HCT116 (cell line): ENCODE data around the gene DOK1. TPM values are rescaled to one million over a fixed set of nuclear protein-coding genes. Genes with fewer than 3 reads are reported as not detected.

Experiments used
- ATAC-seq: fragments of 200-7000 bp; cut with Tn5 transposase; 2 replicates; pipeline ENCODE4 v1.9.1; 2020; ENCODE audit warnings: mild to moderate bottlenecking, moderate library complexity
- BruUV-seq: library from RNA; stranded (reverse); fragments of 400-500 nt; replicated peaks from 2 replicates; lab custom pipeline; 2021; lab: Mats Ljungman, UMichigan
- CTCF ChIA-PET: fragments of 300-600 bp; sonication (Branson Sonifier 250); formaldehyde crosslinking; loops from one replicate; lab custom pipeline; 2021; ENCODE audit warnings: antibody characterized with exemption; lab: Charles Lee
- POLR2A ChIA-PET: fragments of 300-600, 350-600 bp; sonication (Branson Sonifier 250); formaldehyde crosslinking; loops from one replicate; lab custom pipeline; 2021; ENCODE audit warnings: antibody characterized with exemption; lab: Charles Lee
- RAD21 ChIA-PET, 2 experiments: fragments of 300-600 bp; sonication (Branson Sonifier 250); formaldehyde crosslinking; loops; one replicate each; lab custom pipeline; 2023; ENCODE audit warnings: low total read pairs in 2 of 2; ENCODE audit not compliant: uncharacterized antibody in 2 of 2, unreplicated experiment in 2 of 2, low non-redundant PET in 1 of 2; lab: Charles Lee
- DNase-seq: peaks from one replicate; pipeline ENCODE4 v3.0.0-alpha.2; 2010; ENCODE audit warnings: low read depth, low spot score
- H2AFZ ChIP-seq: fragments of 200-600 bp; shearing (Covaris generic), sonication (generic); 2 replicates; pipeline ENCODE4 v1.6.1; 2017; ENCODE audit warnings: low read depth, mixed run types, mixed read lengths, antibody characterized with exemption, low read length; ENCODE audit not compliant: poor library complexity, severe bottlenecking
- H3K27ac ChIP-seq: 2 replicates; pipeline ENCODE4 v1.5.1; 2012; ENCODE audit warnings: low read depth, low read length
- H3K27me3 ChIP-seq: fragments of 200-600 bp; sonication (generic); 2 replicates; pipeline ENCODE4 v1.6.1; 2016; ENCODE audit warnings: mixed run types, low read length, mixed read lengths; ENCODE audit not compliant: insufficient read depth
- H3K36me3 ChIP-seq, 2 experiments: fragments of 200-500 bp in 1 of 2; fragments of 200-600 bp in 1 of 2; sonication (Bioruptor generic) in 1 of 2; sonication (generic) in 1 of 2; 2 replicates each; pipeline versions ENCODE4 v1.5.1 to v1.6.1; 2014 to 2016; ENCODE audit warnings: low read length in 2 of 2, inconsistent platforms in 1 of 2, mixed read lengths in 1 of 2, mixed run types in 1 of 2; ENCODE audit not compliant: insufficient read depth in 2 of 2, control insufficient read depth in 1 of 2
- H3K4me1 ChIP-seq, 2 experiments: fragments of 200-600 bp in 1 of 2; sonication (generic) in 1 of 2; 2 replicates each; pipeline versions ENCODE4 v1.5.1 to v1.6.1; 2012 to 2017; ENCODE audit warnings: low read length in 2 of 2, inconsistent platforms in 1 of 2, mild to moderate bottlenecking in 1 of 2, mixed read lengths in 1 of 2, mixed run types in 1 of 2, moderate library complexity in 1 of 2; ENCODE audit not compliant: insufficient read depth in 2 of 2, control insufficient read depth in 1 of 2
- H3K4me2 ChIP-seq: fragments of 200-600 bp; sonication (generic); 2 replicates; pipeline ENCODE4 v1.6.1; 2017; ENCODE audit warnings: mixed run types, low read length, mixed read lengths
- H3K4me3 ChIP-seq, 2 experiments: fragments of 200-600 bp in 1 of 2; sonication (generic) in 1 of 2; replicated peaks in 1 of 2; 2 replicates each; pipeline ENCODE4 v1.5.1; 2011 to 2016; ENCODE audit warnings: low read length in 2 of 2, control low read depth in 1 of 2, low read depth in 1 of 2, mild to moderate bottlenecking in 1 of 2, mixed read lengths in 1 of 2, mixed run types in 1 of 2
- H3K79me2 ChIP-seq: fragments of 200-600 bp; sonication (generic); 2 replicates; pipeline ENCODE4 v1.6.1; 2017; ENCODE audit warnings: mild to moderate bottlenecking, mixed run types, low read length, moderate library complexity, mixed read lengths; ENCODE audit not compliant: insufficient read depth
- H3K9ac ChIP-seq: fragments of 200-600 bp; sonication (generic); 2 replicates; pipeline ENCODE4 v1.6.1; 2016; ENCODE audit warnings: low read length, mixed read lengths
- H3K9me2 ChIP-seq: fragments of 200-600 bp; sonication (generic), shearing (Covaris generic); 2 replicates; pipeline ENCODE4 v1.6.1; 2017; ENCODE audit warnings: mixed run types, mild to moderate bottlenecking, moderate library complexity; ENCODE audit not compliant: insufficient read depth
- H3K9me3 ChIP-seq, 2 experiments: fragments of 200-500 bp in 1 of 2; fragments of 200-600 bp in 1 of 2; sonication (Bioruptor generic) in 1 of 2; sonication (generic) in 1 of 2; 2 replicates each; pipeline ENCODE4 v1.6.1; 2014 to 2017; ENCODE audit warnings: low read length in 2 of 2, mixed read lengths in 2 of 2, inconsistent platforms in 1 of 2, low read depth in 1 of 2, mild to moderate bottlenecking in 1 of 2, mixed run types in 1 of 2, moderate library complexity in 1 of 2; ENCODE audit not compliant: control insufficient read depth in 1 of 2, insufficient read depth in 1 of 2
- H4K20me1 ChIP-seq: fragments of 200-600 bp; sonication (generic), shearing (Covaris generic); 2 replicates; pipeline ENCODE4 v1.6.1; 2017; ENCODE audit warnings: mixed run types, mild to moderate bottlenecking, moderate library complexity; ENCODE audit not compliant: insufficient read depth
- ATF3 ChIP-seq: IDR thresholded peaks from 2 replicates; pipeline ENCODE4 v1.6.1; 2012
- CBX3 ChIP-seq: IDR thresholded peaks from 2 replicates; pipeline ENCODE4 v1.6.1; 2012; ENCODE audit warnings: low read depth
- CTCF ChIP-seq, 3 experiments: fragments of 200-600 bp in 1 of 3; sonication (generic) in 1 of 3; IDR thresholded peaks in 2 of 3; conservative IDR thresholded peaks in 1 of 3; 2 replicates each; pipeline ENCODE4 v1.5.1; 2012 to 2017; ENCODE audit warnings: low read depth in 2 of 3, low read length in 2 of 3, antibody characterized with exemption in 1 of 3, borderline replicate concordance in 1 of 3, control low read depth in 1 of 3, mild to moderate bottlenecking in 1 of 3, mixed read lengths in 1 of 3, mixed run types in 1 of 3, moderate library complexity in 1 of 3; ENCODE audit not compliant: insufficient read depth in 1 of 3
- EGR1 ChIP-seq: IDR thresholded peaks from 2 replicates; pipeline ENCODE4 v1.6.1; 2012; ENCODE audit warnings: low read depth
- ELF1 ChIP-seq: IDR thresholded peaks from 2 replicates; pipeline ENCODE4 v1.6.1; 2012; ENCODE audit warnings: low read depth, borderline replicate concordance
- EZH2 ChIP-seq: fragments of 200-600 bp; sonication (generic); IDR thresholded peaks from 2 replicates; pipeline ENCODE4 v1.6.1; 2017; ENCODE audit warnings: antibody characterized with exemption, mixed run types
- FOSL1 ChIP-seq: IDR thresholded peaks from 2 replicates; pipeline ENCODE4 v1.6.1; 2012; ENCODE audit warnings: low read depth
- POLR2A ChIP-seq: IDR thresholded peaks from 2 replicates; pipeline ENCODE4 v1.7.0; 2011; ENCODE audit warnings: borderline replicate concordance; ENCODE audit not compliant: insufficient read depth, insufficient read length; ENCODE audit errors: extremely low read depth
- RAD21 ChIP-seq: IDR thresholded peaks from 2 replicates; pipeline ENCODE4 v1.6.1; 2012; ENCODE audit warnings: low read depth, mild to moderate bottlenecking
- SIN3A ChIP-seq: IDR thresholded peaks from 2 replicates; pipeline ENCODE4 v1.6.1; 2012; ENCODE audit warnings: low read depth
- SRF ChIP-seq: IDR thresholded peaks from 2 replicates; pipeline ENCODE4 v1.6.1; 2012; ENCODE audit warnings: low read depth
- TCF7L2 ChIP-seq: IDR thresholded peaks from 2 replicates; pipeline ENCODE4 v1.7.0; 2011; ENCODE audit warnings: borderline replicate concordance, inconsistent platforms; ENCODE audit not compliant: insufficient read depth, insufficient read length; ENCODE audit errors: extremely low read depth
- YY1 ChIP-seq: IDR thresholded peaks from 2 replicates; pipeline ENCODE4 v1.6.1; 2011; ENCODE audit warnings: low read length, low read depth, moderate library complexity, mild to moderate bottlenecking; ENCODE audit not compliant: insufficient replicate concordance; ENCODE audit errors: extremely low read depth
- ZFX ChIP-seq: fragments of 450-650 bp; IDR thresholded peaks from 2 replicates; pipeline ENCODE4 v1.6.1; 2017
- intact Hi-C: fragments of 100-400 bp; cut with micrococcal nuclease; formaldehyde crosslinking; loops from 2 replicates; pipeline ENCODE4 v1.10.0; 2022
- total RNA-seq: library from RNA; stranded (reverse); gene quantifications from one replicate; pipeline ENCODE4 v1.2.1, GENCODE V29; 2021; ENCODE audit not compliant: unreplicated experiment

DOK1 gene
- total RNA-seq, 1 experiment from 2014 or later = 18.8 TPM

DNA sequence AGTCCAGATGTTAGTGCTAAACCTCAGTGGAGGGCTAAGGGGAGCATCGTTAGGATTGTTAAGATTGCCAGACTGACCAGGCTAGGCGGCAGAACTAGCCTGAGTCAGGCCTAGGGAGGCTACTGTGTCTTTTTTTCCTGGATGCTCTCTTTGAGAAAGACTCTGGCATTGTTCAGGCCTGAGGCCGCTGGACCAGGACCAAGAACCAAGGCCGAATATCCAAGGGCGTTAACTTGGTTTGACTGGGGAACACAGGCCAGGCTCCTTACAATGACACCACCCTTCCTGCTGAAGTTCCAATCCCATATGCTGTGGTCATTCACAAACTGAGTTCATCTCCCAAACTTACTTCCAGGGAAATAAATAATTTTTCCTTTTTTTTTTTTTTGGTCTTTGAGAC is 14.2 kb upstream of the DOK1 start:
- H3K9me3 ChIP-seq = no peaks in the 10 kb centered on the region
- H3K27me3 ChIP-seq = no peaks in the 10 kb centered on the region
- POLR2A ChIA-PET = no interaction called here
- no peaks in the 10 kb centered on the region for H3K36me3 ChIP-seq
- TF ChIP-seq ELF1 (no peak), EZH2 (no peak), ATF3 (no peak), RAD21 (no peak), POLR2A (no peak), CTCF (IDR thresholded peaks at IDR 0.05 in 2 of 3, conservative IDR thresholded peaks at IDR 0.05 in 1 of 3; ENCODE audit: borderline replicate concordance in 1 of 3, insufficient read depth in 1 of 3, low read depth in 2 of 3, low read length in 2 of 3) (no peak)
- TF ChIP-seq, all 23 proteins: peak for 0
- Histone ChIP-seq H3K4me3 (no peak overlapping the region), H4K20me1 (no peaks in the 10 kb centered on the region), H3K9me2 (no peaks in the 10 kb centered on the region), H3K9ac (no peak overlapping the region), H3K79me2 (no peaks in the 10 kb centered on the region), H3K27ac (no peak overlapping the region), H3K4me1 (no peaks in the 10 kb centered on the region; a peak in 2 of 4 replicates), H2AFZ (no peak overlapping the region), H3K4me2 (no peak overlapping the region)
- ChIA-PET CTCF (no interaction called here), RAD21 (no interaction called here)
- BruUV-seq = no TSS peak
- no peak for DNase-seq
- ATAC-seq = no peak
- intact Hi-C loops = no loop called here

DNA sequence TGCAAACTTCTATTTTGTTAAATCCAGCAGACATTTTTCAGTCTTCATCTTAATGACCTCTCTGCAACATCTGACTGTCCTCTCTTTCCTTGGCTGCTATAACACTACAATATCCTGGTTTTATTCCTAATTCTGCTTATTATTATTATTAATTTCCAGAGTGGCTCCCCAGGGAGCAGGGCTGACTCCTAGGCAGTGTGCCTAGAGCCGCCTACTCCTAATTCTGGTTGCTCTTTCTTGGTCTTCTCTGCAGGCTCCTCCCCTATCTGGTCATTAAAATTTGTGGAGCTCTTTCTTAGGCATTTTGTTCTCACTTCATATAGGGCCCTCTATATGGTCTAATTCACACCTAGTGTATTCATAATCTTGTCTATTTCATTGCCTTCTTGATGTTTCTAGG is 11.5 kb upstream of the DOK1 start:
- no TSS peak for BruUV-seq
- Histone ChIP-seq H3K9me2 (no peaks in the 10 kb centered on the region), H3K9ac (no peak overlapping the region), H3K4me2 (no peak overlapping the region), H3K4me3 (no peak overlapping the region), H3K27ac (no peak overlapping the region), H3K79me2 (no peaks in the 10 kb centered on the region), H3K36me3 (no peaks in the 10 kb centered on the region), H3K4me1 (peaks cover 0 to 1% of the 10 kb centered on the region in 2 experiments; a peak in 3 of 4 replicates), H3K27me3 (no peaks in the 10 kb centered on the region), H4K20me1 (no peaks in the 10 kb centered on the region), H2AFZ (no peak overlapping the region), H3K9me3 (no peaks in the 10 kb centered on the region)
- RAD21 ChIA-PET = no interaction called here
- intact Hi-C loops = no loop called here
- DNase-seq (no peak), ATAC-seq (no peak)
- POLR2A ChIA-PET = interaction anchor here (1.0 kb wide), 1 partner anchor 12 kb away, joined by 3 read pairs; no protein-coding TSS in a partner anchor
- no peak for TF ChIP-seq ATF3
- no peak for TF ChIP-seq SRF
- TF ChIP-seq ELF1 = no peak
- no peak for TF ChIP-seq ZFX
- TF ChIP-seq CBX3 = no peak
- TF ChIP-seq FOSL1 = no peak
- TF ChIP-seq RAD21 = no peak
- no peak for TF ChIP-seq YY1
- no peak for TF ChIP-seq POLR2A
- TF ChIP-seq SIN3A = no peak
- TF ChIP-seq EGR1 = no peak
- TF ChIP-seq TCF7L2 = no peak
- CTCF ChIA-PET = no interaction called here
